HepG2 (cell line): Measurements from ENCODE around the gene DMXL1.

ENCODE experiments used
- CREM ChIP-seq, 2 experiments: sonication (generic) in 1 of 2; formaldehyde crosslinking in 1 of 2; IDR thresholded peaks; 2 replicates each; pipeline versions ENCODE4 v1.4.0 to v1.6.1; 2016 to 2020; ENCODE audit warnings: antibody characterized with exemption in 1 of 2, mild to moderate bottlenecking in 1 of 2, missing genetic modification reagents in 1 of 2
- MYC ChIP-seq: sonication (generic); formaldehyde crosslinking; IDR thresholded peaks from 2 replicates; pipeline ENCODE4 v1.9.0; 2021; ENCODE audit warnings: missing genetic modification reagents, borderline replicate concordance
- NFE2 ChIP-seq: sonication (generic); formaldehyde crosslinking; IDR thresholded peaks from 2 replicates; pipeline ENCODE4 v1.4.0; 2020; ENCODE audit warnings: missing genetic modification reagents
- ZBTB1 ChIP-seq: sonication (generic); formaldehyde crosslinking; IDR thresholded peaks from 2 replicates; pipeline ENCODE4 v1.4.0; 2020; ENCODE audit warnings: missing genetic modification reagents, borderline replicate concordance
- ZKSCAN1 ChIP-seq: fragments of 150-350 bp; IDR thresholded peaks from 2 replicates; pipeline ENCODE4 v1.6.1; 2014; ENCODE audit warnings: low read length
- ZNF652 ChIP-seq: IDR thresholded peaks from 2 replicates; pipeline ENCODE4 v1.6.1; 2016; ENCODE audit warnings: low read depth, borderline replicate concordance
- TF ChIP-seq, protein P1 (sequence below): sonication (generic); formaldehyde crosslinking; IDR thresholded peaks from 2 replicates; pipeline ENCODE4 v1.5.0; 2020; ENCODE audit warnings: mild to moderate bottlenecking, missing genetic modification reagents, moderate library complexity
- TF ChIP-seq, protein P2 (sequence below): sonication (generic); formaldehyde crosslinking; IDR thresholded peaks from 2 replicates; pipeline ENCODE4 v1.8.0; 2022; ENCODE audit warnings: missing genetic modification reagents, low read depth, mild to moderate bottlenecking, borderline replicate concordance
- TF ChIP-seq, protein P3 (sequence below): sonication (generic); formaldehyde crosslinking; IDR thresholded peaks from 2 replicates; pipeline ENCODE4 v1.5.0; 2020; ENCODE audit warnings: missing genetic modification reagents

GRCh38 chr5:119287547-119288111 is 216.7 kb downstream of the DMXL1 start:
- TF ChIP-seq ZKSCAN1 (no peak), MYC (CRISPR knock-in tag) (no peak), ZBTB1 (no peak), CREM (IDR thresholded peaks at IDR 0.05) (no peak), CREM (CRISPR knock-in tag; IDR thresholded peaks at IDR 0.05) (no peak), ZNF652 (CRISPR knock-in tag) (no peak), NFE2 (CRISPR knock-in tag) (no peak)
- TF ChIP-seq, protein P1, sequence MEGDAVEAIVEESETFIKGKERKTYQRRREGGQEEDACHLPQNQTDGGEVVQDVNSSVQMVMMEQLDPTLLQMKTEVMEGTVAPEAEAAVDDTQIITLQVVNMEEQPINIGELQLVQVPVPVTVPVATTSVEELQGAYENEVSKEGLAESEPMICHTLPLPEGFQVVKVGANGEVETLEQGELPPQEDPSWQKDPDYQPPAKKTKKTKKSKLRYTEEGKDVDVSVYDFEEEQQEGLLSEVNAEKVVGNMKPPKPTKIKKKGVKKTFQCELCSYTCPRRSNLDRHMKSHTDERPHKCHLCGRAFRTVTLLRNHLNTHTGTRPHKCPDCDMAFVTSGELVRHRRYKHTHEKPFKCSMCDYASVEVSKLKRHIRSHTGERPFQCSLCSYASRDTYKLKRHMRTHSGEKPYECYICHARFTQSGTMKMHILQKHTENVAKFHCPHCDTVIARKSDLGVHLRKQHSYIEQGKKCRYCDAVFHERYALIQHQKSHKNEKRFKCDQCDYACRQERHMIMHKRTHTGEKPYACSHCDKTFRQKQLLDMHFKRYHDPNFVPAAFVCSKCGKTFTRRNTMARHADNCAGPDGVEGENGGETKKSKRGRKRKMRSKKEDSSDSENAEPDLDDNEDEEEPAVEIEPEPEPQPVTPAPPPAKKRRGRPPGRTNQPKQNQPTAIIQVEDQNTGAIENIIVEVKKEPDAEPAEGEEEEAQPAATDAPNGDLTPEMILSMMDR, result no peak
- TF ChIP-seq, protein P2, sequence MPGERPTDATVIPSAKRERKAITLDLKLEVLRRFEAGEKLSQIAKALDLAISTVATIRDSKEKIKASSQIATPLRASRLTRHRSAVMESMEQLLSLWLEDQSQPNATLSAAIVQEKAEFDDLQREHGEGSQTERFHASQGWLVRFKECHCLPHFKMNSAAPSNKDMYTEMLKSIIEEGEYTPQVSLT (CRISPR knock-in tag), result no peak
- TF ChIP-seq, protein P3, sequence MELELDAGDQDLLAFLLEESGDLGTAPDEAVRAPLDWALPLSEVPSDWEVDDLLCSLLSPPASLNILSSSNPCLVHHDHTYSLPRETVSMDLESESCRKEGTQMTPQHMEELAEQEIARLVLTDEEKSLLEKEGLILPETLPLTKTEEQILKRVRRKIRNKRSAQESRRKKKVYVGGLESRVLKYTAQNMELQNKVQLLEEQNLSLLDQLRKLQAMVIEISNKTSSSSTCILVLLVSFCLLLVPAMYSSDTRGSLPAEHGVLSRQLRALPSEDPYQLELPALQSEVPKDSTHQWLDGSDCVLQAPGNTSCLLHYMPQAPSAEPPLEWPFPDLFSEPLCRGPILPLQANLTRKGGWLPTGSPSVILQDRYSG, result no peak
